Cardiac fibroblast (primary cell): ENCODE measurements around the gene KLF7.

Source experiments
- DNase-seq, 2 donors: peaks; one replicate each; pipeline versions ENCODE4 v3.0.0 to v3.0.0-alpha.2; 2010; ENCODE audit warnings: low read depth in 2 of 2
- H3K4me3 ChIP-seq, 2 donors: replicated peaks in 1 of 2; 1 replicate in 1 of 2; 2 replicates in 1 of 2; pipeline ENCODE4 v1.5.1; 2011; ENCODE audit warnings: low read depth in 2 of 2, low read length in 2 of 2, mild to moderate bottlenecking in 2 of 2, moderate library complexity in 1 of 2
- CTCF ChIP-seq: IDR thresholded peaks from one replicate; pipeline ENCODE4 v1.5.1; 2011; ENCODE audit warnings: low read depth, mild to moderate bottlenecking, low read length, inconsistent platforms

KLF7 gene

GRCh38 chr2:207184348-207184747 is 18.6 kb upstream of the KLF7 start:
- no peak overlapping the region for H3K4me3 ChIP-seq
- no peak for TF ChIP-seq CTCF
- DNase-seq, result peak; percentile 56 to 84

- TF ChIP-seq CTCF, result no peak
- DNase-seq, result no peak
- no peak overlapping the region for H3K4me3 ChIP-seq
These were observed 17.8 kb upstream of the KLF7 start for GRCh38 chr2:207183506-207183905.

GRCh38 chr2:207182911-207183310 is 17.2 kb upstream of the KLF7 start:
- peak; percentile 39 to 43 for DNase-seq
- no peak overlapping the region for H3K4me3 ChIP-seq
- TF ChIP-seq CTCF, result no peak

GRCh38 chr2:207181526-207182274 is 16.0 kb upstream of the KLF7 start:
- DNase-seq, result no peak
- TF ChIP-seq CTCF, result no peak
- H3K4me3 ChIP-seq, result no peak overlapping the region

GRCh38 chr2:207180741-207181140 is 15.0 kb upstream of the KLF7 start:
- DNase-seq, result peak in 1 of 2 donors; percentile 64
- no peak for TF ChIP-seq CTCF
- H3K4me3 ChIP-seq, result no peak overlapping the region

- TF ChIP-seq CTCF, result no peak
- DNase-seq, result no peak
These were observed 10.5 kb upstream of the KLF7 start for GRCh38 chr2:207176247-207176646.

GRCh38 chr2:207173641-207174040 is 7.9 kb upstream of the KLF7 start:
- no peak for TF ChIP-seq CTCF
- no peak for DNase-seq
- no peak overlapping the region for H3K4me3 ChIP-seq

More at GRCh38 chr2:207176247-207176646, 10.5 kb upstream of the KLF7 start:
- H3K4me3 ChIP-seq, result no peak overlapping the region
